HFF-Myc (cell line): ENCODE measurements around the gene LYRM4.

Experiments used
- DNase-seq: peaks from one replicate; pipeline ENCODE4 v3.0.0-alpha.2; 2011; ENCODE audit warnings: low read depth; ENCODE audit errors: extremely low read depth
- H3K4me3 ChIP-seq: replicated peaks from 2 replicates; pipeline ENCODE4 v1.5.1; 2011; ENCODE audit warnings: low read depth, mild to moderate bottlenecking, control low read depth, low read length
- TF ChIP-seq, protein P1 (sequence below): IDR thresholded peaks from 2 replicates; pipeline ENCODE4 v1.5.1; 2012; ENCODE audit warnings: mild to moderate bottlenecking, low read depth, low read length, control low read depth; ENCODE audit errors: missing control alignments

Gene LYRM4

DNA sequence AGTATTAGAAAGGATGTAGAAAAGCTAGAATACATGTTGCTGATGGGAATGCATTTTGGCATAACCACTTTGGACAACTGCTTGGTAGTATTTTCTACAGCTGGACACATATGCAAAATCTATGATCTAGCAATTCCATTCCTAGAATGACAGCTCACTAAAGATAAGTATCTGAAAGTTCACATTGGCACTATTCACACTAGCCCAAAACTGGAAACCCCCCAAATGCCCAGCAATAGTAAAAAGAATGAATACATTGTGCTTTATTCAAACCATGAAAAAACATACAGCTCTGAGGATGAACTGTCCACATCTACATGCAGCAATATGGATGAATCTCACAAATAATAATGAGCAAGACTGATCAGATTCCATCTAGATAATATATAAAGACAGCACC, 96.7 kb downstream of the LYRM4 start:
- no peak overlapping the region for H3K4me3 ChIP-seq
- no peak for DNase-seq
- TF ChIP-seq, protein P1, sequence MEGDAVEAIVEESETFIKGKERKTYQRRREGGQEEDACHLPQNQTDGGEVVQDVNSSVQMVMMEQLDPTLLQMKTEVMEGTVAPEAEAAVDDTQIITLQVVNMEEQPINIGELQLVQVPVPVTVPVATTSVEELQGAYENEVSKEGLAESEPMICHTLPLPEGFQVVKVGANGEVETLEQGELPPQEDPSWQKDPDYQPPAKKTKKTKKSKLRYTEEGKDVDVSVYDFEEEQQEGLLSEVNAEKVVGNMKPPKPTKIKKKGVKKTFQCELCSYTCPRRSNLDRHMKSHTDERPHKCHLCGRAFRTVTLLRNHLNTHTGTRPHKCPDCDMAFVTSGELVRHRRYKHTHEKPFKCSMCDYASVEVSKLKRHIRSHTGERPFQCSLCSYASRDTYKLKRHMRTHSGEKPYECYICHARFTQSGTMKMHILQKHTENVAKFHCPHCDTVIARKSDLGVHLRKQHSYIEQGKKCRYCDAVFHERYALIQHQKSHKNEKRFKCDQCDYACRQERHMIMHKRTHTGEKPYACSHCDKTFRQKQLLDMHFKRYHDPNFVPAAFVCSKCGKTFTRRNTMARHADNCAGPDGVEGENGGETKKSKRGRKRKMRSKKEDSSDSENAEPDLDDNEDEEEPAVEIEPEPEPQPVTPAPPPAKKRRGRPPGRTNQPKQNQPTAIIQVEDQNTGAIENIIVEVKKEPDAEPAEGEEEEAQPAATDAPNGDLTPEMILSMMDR = no peak

- TF ChIP-seq, protein P1 = no peak
- no peak overlapping the region for H3K4me3 ChIP-seq
- no peak for DNase-seq
Observed at GRCh38 chr6:5163247-5163646, 97.5 kb downstream of the LYRM4 start.

GRCh38 chr6:5162355-5162754, 98.4 kb downstream of the LYRM4 start:
- TF ChIP-seq, protein P1 = no peak
- no peak overlapping the region for H3K4me3 ChIP-seq
- DNase-seq = no peak

- no peak for DNase-seq
- TF ChIP-seq, protein P1 = no peak
- H3K4me3 ChIP-seq = no peak overlapping the region
Observed at GRCh38 chr6:5160206-5160605, 100.5 kb downstream of the LYRM4 start.

DNA sequence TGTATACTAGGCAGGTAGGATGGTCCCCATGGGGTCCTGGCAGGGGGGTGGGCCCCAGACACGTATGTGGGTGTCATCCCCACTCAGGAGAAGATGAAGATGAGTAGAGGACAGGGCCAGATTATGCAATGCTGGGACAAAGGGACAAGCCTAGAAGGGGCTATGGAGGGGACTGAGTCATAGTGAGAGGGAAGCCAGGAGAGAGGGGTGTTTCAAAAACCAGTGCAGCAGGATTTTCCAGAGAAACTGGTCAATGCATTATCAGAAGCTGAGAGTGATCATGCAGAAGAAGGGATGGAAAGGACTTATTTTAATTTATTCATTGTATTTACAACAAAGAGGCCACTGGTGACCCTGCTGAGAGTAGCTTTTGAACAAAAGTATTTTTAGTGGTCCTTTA, 101.6 kb downstream of the LYRM4 start:
- DNase-seq = no peak
- H3K4me3 ChIP-seq = no peak overlapping the region
- TF ChIP-seq, protein P1 = no peak

DNA sequence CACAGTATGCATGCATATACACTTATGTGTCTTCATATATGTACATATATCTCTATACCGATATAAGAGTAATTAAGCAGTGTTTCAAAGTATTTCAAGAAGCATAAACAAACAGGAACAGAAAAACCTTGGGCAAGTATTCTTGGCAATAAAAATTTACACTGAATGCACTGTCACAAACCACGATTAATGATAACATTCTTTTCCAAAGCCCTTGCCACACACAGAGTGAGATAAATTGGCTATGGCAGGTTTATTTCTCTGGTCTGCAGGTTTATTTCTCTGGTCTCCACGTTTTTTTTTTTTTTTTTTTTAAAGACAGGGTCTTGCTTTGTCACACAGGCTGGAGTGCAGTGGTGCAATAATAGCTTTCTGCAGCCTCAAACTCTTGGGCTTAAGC, 102.6 kb downstream of the LYRM4 start:
- TF ChIP-seq, protein P1 = no peak
- no peak overlapping the region for H3K4me3 ChIP-seq
- no peak for DNase-seq

DNA sequence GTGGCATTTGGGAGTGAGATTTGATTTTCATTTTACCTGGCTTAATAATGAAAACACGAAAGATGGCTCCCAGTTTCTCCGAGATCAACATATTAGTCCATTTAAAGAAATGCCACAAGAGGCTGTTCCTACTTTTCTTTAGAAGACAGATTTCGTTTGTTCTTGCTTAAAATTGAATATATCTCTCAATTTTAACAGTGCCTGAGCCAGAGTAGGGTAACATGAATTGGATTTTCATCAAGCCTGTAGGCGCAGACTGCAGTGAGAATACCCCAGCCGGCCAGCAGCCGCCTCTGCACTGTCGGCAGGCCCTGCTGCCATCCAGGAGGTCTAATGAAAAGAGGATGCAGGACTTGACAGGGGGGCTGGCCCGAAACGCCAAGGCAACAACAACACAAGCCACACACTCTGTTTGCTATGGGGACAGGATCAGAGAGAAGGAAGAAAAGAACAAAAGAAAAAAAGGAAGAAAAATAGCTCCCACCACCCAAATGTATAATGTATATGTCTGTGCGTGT, 103.1 kb downstream of the LYRM4 start:
- H3K4me3 ChIP-seq = no peak overlapping the region
- DNase-seq = no peak
- TF ChIP-seq, protein P1 = no peak
